ENCODE measurements around the gene SPDYE4. TPM values are rescaled to one million over a fixed set of nuclear protein-coding genes. Genes with fewer than 3 reads are reported as not detected.

SPDYE4 gene
- total RNA-seq, 4 donors from 2014 or later = not detected

GRCh38 chr17:8701221-8701620, 57.1 kb downstream of the SPDYE4 start:
- H3K9me3 ChIP-seq = no peaks in the 10 kb centered on the region
- peaks cover 0 to 3% of the 10 kb centered on the region in 2 donors for H3K4me1 ChIP-seq
- no peaks in the 10 kb centered on the region for H3K27me3 ChIP-seq
- intact Hi-C loops (cut with DNase I) = no loop called here
- no peak for DNase-seq
- no peaks in the 10 kb centered on the region for H3K36me3 ChIP-seq
- H3K4me3 ChIP-seq (replicated peaks in 1 of 3) = no peak overlapping the region
- no peak overlapping the region for H3K27ac ChIP-seq
- TF ChIP-seq POLR2A (IDR thresholded peaks at IDR 0.05) (no peak), CTCF (IDR thresholded peaks at IDR 0.05) (no peak)
- 88 to 95% methylated on average over 9 of the region's 9 CpGs for WGBS, 2 donors

Other genes with a start within 250 kb of the SPDYE4 start
- gene MYH10, start 127.8 kb downstream of the SPDYE4 start, total RNA-seq = 10 to 100 TPM; 40.8 to 72.2 (median 44.2) TPM
- gene CCDC42, start 13.7 kb downstream of the SPDYE4 start, total RNA-seq = not detected
- 10 to 100 TPM in 2 of 4 donors, 1 to 10 TPM in 2; 2.4 to 18.6 (median 11.8) TPM for gene MFSD6L, start 40.8 kb upstream of the SPDYE4 start, total RNA-seq
- under 1 TPM in 1 of 4 donors, not detected in 3; 0.22 TPM for gene PIK3R6, start 109.1 kb upstream of the SPDYE4 start, total RNA-seq
- gene PIK3R5, start 207.2 kb upstream of the SPDYE4 start, total RNA-seq = 10 to 100 TPM in 1 of 4 donors, 1 to 10 TPM in 3; 2.3 to 10.6 (median 5.1) TPM